Measurements from ENCODE around the gene NPFF. TPM values are rescaled to one million over a fixed set of nuclear protein-coding genes. Genes with fewer than 3 reads are reported as not detected.
A peak's percentile ranks its signal among the peaks of the same experiment; 100 is the strongest.

Gene NPFF
- total RNA-seq, 2 donors from 2014 or later, result not detected

DNA sequence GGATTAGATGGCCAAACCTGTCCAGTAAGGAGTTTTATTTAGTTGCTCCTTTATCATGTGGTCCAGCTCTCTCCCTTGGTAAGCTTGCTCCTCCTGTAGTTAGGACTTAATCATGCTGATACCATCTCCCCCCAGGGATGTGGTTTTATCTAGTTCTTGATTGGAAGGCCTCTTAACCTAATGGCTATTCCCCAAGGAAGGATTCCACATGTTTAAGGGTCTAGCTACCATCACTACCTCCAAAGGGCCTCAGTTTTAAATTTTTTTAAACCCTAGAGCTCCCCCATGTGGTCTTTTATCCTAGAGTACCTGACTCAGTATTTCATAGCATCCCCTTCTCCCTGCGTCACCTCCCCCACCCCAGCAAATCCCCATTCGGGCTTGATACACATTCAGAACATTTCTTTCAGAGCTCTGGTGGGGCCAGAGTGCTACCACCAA, 30.5 kb downstream of the NPFF start:
- intact Hi-C loops (cut with DNase I), result no loop called here
- 57% methylated on average over 2 of the region's 2 CpGs for WGBS
- Histone ChIP-seq H3K36me3 (peaks cover 8 to 10% of the 10 kb centered on the region in 2 donors), H3K27ac (no peak overlapping the region), H3K4me3 (no peak overlapping the region), H3K9me3 (no peaks in the 10 kb centered on the region), H3K27me3 (replicated peaks; ENCODE audit: insufficient read depth) (no peaks in the 10 kb centered on the region), H3K4me1 (replicated peaks) (peaks cover 14% of the 10 kb centered on the region)
- DNase-seq (ENCODE audit: low spot score), result no peak
- TF ChIP-seq, protein P1, sequence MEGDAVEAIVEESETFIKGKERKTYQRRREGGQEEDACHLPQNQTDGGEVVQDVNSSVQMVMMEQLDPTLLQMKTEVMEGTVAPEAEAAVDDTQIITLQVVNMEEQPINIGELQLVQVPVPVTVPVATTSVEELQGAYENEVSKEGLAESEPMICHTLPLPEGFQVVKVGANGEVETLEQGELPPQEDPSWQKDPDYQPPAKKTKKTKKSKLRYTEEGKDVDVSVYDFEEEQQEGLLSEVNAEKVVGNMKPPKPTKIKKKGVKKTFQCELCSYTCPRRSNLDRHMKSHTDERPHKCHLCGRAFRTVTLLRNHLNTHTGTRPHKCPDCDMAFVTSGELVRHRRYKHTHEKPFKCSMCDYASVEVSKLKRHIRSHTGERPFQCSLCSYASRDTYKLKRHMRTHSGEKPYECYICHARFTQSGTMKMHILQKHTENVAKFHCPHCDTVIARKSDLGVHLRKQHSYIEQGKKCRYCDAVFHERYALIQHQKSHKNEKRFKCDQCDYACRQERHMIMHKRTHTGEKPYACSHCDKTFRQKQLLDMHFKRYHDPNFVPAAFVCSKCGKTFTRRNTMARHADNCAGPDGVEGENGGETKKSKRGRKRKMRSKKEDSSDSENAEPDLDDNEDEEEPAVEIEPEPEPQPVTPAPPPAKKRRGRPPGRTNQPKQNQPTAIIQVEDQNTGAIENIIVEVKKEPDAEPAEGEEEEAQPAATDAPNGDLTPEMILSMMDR (IDR thresholded peaks at IDR 0.05), result peak in 1 of 4 experiments; percentile 12
- TF ChIP-seq POLR2A (IDR thresholded peaks at IDR 0.05) (no peak), POLR2AphosphoS5 (IDR thresholded peaks at IDR 0.05) (no peak)

DNA sequence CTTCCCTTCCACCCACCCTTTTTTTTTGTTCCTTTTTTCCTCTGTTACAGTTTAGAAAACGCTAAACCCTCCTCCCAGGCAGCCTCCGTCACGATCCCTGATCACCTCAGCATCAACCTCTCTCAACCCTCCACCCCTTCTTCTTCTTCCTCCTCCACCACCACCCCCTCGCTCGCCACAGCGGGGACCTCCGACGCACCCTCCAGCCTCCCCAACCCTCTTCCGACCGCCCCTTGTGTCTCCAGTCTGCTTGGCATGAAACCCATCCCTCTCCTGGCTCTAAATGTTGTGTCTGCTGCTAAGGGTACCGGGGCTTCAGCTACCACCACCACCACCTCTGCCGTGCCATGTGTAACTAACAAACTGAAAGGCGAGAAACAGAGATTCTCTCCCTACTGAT, 32.5 kb downstream of the NPFF start:
- H3K36me3 ChIP-seq, result peaks cover 7 to 12% of the 10 kb centered on the region in 2 donors
- no peaks in the 10 kb centered on the region for H3K27me3 ChIP-seq (replicated peaks; ENCODE audit: insufficient read depth)
- H3K9me3 ChIP-seq, result no peaks in the 10 kb centered on the region
- peak overlapping the region in 1 of 2 donors; percentile 0 for H3K27ac ChIP-seq
- TF ChIP-seq POLR2A (IDR thresholded peaks at IDR 0.05), result no peak
- no peak for TF ChIP-seq POLR2AphosphoS5 (IDR thresholded peaks at IDR 0.05)
- TF ChIP-seq, protein P1 (IDR thresholded peaks at IDR 0.05), result no peak
- no peak overlapping the region for H3K4me3 ChIP-seq
- intact Hi-C loops (cut with DNase I), result no loop called here
- DNase-seq (ENCODE audit: low spot score), result no peak
- WGBS, result 64% methylated on average over 13 of the region's 13 CpGs
- H3K4me1 ChIP-seq (replicated peaks), result peaks cover 14% of the 10 kb centered on the region

DNA sequence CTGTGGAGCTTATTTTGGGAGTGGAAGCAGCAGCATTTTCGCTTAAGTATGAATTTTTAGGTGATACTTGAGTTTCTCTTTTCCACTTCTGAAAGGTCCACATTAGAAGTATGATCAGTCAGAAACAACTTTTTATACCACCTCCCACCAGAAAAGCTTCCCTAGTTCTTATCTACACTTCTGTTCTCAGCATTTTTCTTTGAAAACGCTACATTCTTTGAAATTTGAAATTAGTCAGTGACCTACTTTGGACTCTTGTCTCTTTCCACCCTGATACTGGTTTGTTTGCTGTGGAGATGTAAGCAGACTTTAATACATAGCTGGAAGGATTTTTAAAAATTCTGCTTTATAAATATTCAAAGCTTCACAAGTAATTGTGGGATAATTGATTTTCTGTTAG, 33.2 kb downstream of the NPFF start:
- DNase-seq (ENCODE audit: low spot score), result no peak
- H3K4me1 ChIP-seq (replicated peaks), result peaks cover 14% of the 10 kb centered on the region
- no peaks in the 10 kb centered on the region for H3K9me3 ChIP-seq
- H3K4me3 ChIP-seq, result no peak overlapping the region
- 79% methylated on average over 2 of the region's 2 CpGs for WGBS
- H3K27ac ChIP-seq, result no peak overlapping the region
- peaks cover 10 to 19% of the 10 kb centered on the region in 2 donors for H3K36me3 ChIP-seq
- TF ChIP-seq, protein P1 (IDR thresholded peaks at IDR 0.05), result no peak
- no peak for TF ChIP-seq POLR2A (IDR thresholded peaks at IDR 0.05)
- no peak for TF ChIP-seq POLR2AphosphoS5 (IDR thresholded peaks at IDR 0.05)
- no peaks in the 10 kb centered on the region for H3K27me3 ChIP-seq (replicated peaks; ENCODE audit: insufficient read depth)
- intact Hi-C loops (cut with DNase I), result no loop called here

DNA sequence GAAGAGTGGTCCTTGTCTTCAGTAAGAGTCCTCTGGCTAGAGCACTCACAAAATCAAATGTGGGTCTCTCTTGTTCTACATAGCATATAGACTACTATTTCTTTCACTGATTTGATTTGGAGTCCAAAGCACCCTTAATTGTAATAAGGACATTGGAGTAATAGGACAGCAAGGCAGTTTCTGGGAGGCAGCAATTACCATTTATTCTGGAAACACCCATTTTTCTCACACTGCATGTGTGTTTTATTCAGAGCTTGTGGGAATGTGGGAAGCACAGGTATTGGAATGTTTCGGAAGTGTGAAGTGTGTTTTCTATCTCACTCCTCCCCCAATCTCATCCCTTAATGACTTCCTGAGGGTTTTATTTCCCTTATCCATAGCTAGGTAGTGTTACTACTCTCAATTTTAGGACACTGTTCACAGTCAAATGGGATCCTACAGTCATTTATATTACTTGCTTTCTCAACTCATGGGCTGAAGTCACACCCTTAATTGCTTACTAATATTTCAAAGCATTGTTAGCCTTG, 35.2 kb downstream of the NPFF start:
- intact Hi-C loops (cut with DNase I), result no loop called here

DNA sequence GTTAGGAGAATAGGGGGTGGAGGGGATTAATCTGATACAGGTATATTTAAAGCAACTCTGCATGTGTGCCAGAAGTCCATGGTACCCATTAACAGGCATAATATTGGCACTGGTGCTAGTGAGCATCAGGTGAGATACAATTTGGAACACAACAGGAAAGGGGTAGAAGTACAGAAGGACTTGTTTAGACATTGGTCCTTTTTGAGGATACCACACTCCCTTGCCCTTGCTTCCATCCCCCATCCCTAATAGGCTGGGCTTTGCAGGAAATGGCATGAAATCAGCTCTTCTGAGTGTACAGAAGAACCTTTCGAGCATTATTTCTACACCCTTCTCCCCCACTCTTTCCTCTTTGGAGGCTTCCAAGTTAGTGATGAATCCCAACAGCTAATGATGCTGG, 39.0 kb downstream of the NPFF start:
- TF ChIP-seq POLR2AphosphoS5 (IDR thresholded peaks at IDR 0.05) (no peak), POLR2A (IDR thresholded peaks at IDR 0.05) (no peak)
- TF ChIP-seq, protein P1 (IDR thresholded peaks at IDR 0.05), result no peak
- Histone ChIP-seq H3K36me3 (peaks cover 31 to 34% of the 10 kb centered on the region in 2 donors), H3K27ac (no peak overlapping the region), H3K4me1 (replicated peaks) (peaks cover 5% of the 10 kb centered on the region), H3K9me3 (no peaks in the 10 kb centered on the region), H3K4me3 (no peak overlapping the region), H3K27me3 (replicated peaks; ENCODE audit: insufficient read depth) (no peaks in the 10 kb centered on the region)
- intact Hi-C loops (cut with DNase I), result no loop called here
- WGBS, result 67% methylated on average over 1 of the region's 1 CpG
- DNase-seq (ENCODE audit: low spot score), result no peak

More for the DNA sequence above, 35.2 kb downstream of the NPFF start:
- 96% methylated on average over 1 of the region's 1 CpG for WGBS
- peaks cover 14% of the 10 kb centered on the region for H3K4me1 ChIP-seq (replicated peaks)
- no peaks in the 10 kb centered on the region for H3K9me3 ChIP-seq
- no peaks in the 10 kb centered on the region for H3K27me3 ChIP-seq (replicated peaks; ENCODE audit: insufficient read depth)
- H3K36me3 ChIP-seq, result peaks cover 19 to 23% of the 10 kb centered on the region in 2 donors
- H3K27ac ChIP-seq, result no peak overlapping the region
- DNase-seq (ENCODE audit: low spot score), result no peak
- no peak overlapping the region for H3K4me3 ChIP-seq
- no peak for TF ChIP-seq POLR2AphosphoS5 (IDR thresholded peaks at IDR 0.05)
